Hypothalamus (tissue), 51 donors: Measurements from ENCODE around the gene ECHDC3.

Experiments
- DNase-seq, 51 donors: peaks; one replicate each; lab custom pipeline; 2025; lab: John Stamatoyannopoulos, UW

ECHDC3 gene

GRCh38 chr10:11743461-11744338 lies 1.5 kb downstream of the ECHDC3 start:
- no peak for DNase-seq

DNA sequence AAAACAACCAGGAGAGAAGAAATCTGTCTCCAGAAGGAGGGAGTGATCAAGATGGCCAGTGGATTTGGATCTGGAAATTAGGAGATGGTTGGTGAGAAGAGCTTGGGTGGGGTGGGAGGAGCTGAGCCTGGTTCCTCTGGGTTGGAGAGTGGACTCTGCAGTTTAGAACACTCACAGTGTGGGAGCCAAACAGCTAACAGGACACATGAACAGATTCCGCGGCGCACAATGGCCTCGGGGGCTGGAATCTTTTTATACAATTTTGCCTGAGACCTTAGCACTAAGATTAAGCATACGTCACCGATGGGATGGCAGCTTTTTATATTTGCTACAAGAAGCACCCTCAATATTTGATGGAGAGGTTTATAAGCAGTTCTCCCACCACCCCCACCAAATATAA lies 2.9 kb downstream of the ECHDC3 start:
- no peak for DNase-seq

DNA sequence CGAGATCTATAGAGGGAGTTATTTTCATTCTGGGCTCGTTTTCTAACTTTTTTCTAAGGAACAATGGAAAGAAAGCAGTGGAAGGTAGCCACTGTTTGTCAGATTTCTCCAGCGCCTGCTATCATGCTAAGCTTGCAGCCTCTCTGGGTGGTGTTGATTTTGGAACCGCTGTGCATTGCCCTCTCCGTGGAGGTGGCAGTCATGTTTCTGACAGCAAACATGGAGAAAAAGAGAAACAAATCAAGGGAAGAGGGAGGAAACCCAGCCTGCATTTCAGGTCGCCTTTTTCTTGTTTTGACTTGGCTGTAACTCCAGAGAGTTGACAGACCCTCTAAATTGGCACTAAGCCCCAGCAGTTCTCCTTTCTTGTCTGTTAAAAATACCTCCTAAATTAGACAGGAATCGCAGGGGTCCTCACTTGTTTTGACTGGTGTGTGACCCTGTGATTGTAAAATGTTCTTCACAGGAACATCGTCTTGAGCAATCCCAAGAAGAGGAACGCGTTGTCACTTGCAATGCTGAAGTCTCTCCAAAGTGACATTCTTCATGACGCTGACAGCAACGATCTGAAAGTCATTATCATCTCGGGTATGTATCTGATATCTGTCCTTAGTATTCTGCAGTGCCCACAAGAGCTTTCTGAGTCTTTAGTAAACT lies 4.8 kb downstream of the ECHDC3 start:
- DNase-seq, result peak in 1 of 51 donors; percentile 16

DNA sequence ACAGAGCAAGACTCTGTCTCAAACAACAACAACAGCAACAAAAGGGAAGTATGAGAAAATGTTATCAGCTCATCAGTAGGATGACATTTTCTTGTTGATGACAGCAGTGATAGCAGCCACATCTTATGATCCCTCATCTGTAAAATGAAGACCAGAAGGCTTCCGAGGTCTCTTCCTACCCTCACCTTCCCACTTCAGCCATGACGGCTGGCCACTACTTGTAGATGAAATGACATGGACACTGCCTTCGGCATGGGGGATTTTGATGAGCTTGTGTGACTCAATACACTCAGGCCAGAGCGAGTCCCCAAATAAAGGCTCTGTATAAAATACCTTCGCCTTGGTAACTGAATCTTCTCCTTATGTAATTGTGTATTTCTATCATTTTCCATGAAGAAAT lies 6.7 kb downstream of the ECHDC3 start:
- DNase-seq, result no peak

DNA sequence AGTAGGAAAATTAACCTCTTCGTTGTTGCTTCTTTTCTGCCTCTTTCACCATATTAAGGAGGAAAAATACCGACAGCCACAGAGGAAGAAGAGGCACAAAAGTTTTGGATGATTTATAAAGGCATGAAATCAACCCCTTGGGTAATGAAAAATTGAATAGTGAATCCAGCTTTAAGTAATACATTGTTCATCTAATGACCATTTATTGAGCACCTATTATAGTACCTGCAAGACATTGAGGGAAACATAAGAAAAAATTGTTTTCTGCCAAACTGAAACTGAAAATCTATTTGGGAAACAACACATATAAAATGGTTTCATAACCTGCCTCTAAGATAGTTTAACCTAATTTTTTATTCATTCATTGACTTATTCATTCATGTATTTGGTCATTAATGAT lies 8.2 kb downstream of the ECHDC3 start:
- no peak for DNase-seq

GRCh38 chr10:11754173-11754572 lies 12.0 kb downstream of the ECHDC3 start:
- no peak for DNase-seq

GRCh38 chr10:11754620-11755019 lies 12.4 kb downstream of the ECHDC3 start:
- DNase-seq, result no peak

- DNase-seq, result no peak
These were observed 13.5 kb downstream of the ECHDC3 start for GRCh38 chr10:11755512-11756263.

DNA sequence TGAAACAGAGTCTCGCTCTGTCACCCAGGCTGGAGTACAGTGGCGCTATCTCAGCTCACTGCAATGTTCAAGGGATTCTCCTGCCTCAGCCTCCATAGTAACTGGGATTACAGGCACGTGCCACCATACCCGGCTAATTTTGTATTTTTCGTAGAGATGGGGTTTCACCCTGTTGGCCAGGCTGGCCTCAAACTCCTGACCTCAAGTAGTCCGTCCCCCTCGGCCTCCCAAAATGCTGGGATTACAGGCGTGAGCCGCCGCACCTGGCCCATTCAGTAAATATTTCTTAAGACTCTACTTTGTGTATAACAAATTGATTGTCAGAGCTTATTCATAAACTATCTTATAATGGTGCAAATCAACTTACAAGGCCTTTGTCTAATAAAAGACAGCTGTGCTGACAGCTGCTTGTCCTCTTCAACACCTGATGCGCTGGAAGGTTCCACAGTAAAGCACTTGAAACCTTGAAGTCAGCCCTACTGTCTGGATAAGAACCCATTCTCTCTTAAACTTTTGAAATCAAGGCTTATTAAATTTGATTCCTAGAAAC lies 14.7 kb downstream of the ECHDC3 start:
- DNase-seq, result no peak

- DNase-seq, result peak in 5 of 51 donors; percentile 6 to 43 (median 16)
These were observed 15.3 kb downstream of the ECHDC3 start for GRCh38 chr10:11757454-11757820.

DNA sequence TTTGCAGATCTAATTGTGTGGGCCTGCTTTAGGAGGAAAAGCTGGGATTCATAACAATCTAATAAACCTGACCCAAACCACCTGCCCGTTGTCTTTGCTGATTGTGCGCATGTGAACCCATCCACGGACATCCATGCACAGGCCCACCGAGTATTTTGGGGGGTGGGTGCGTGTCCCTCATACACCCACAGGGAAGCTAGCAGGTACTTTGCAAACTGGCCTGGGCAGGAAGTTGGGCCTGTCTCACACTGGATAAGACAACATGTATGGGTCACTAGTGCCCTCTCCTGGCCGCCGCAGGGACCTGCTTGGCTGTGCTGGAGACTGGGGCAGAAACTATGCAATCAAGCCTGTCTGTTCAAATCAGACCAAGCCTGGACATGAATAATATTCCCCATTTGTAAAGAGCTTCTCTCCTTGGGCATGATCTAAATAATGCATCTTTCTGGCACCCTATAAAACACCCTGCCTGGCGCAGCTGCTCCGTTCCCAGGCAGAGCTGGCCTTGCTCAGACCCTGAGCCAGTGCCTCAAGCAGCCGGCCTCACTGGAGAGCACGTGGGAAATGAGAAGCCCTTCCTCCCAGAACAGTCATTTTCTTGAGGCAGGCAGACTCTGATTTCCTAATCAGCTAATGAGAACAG lies 15.8 kb downstream of the ECHDC3 start:
- DNase-seq, result peak; percentile 22 to 88 (median 64)

- DNase-seq, result no peak
These were observed 16.5 kb downstream of the ECHDC3 start for GRCh38 chr10:11758527-11759236.

DNA sequence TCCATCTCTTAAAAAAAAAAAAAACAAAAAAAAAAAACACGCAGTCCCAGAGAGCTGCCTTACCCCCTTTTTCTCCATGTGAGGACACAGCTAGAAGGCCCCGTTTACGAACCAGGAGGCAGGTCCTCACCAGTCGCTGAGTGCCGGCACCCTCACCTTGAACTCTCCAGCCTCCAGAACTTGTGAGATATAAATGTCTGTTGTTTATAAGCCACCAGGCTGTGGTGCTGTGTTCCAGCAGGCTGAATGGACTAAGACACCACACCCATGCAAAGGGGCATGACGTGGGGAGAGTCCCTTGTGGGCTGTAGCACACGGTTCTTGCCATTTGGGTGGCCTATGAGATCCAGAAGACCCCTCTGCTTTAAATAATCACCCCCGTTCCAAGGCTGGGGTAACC lies 17.2 kb downstream of the ECHDC3 start:
- DNase-seq, result no peak

- DNase-seq, result no peak
These were observed 18.0 kb downstream of the ECHDC3 start for GRCh38 chr10:11760151-11760550.

DNA sequence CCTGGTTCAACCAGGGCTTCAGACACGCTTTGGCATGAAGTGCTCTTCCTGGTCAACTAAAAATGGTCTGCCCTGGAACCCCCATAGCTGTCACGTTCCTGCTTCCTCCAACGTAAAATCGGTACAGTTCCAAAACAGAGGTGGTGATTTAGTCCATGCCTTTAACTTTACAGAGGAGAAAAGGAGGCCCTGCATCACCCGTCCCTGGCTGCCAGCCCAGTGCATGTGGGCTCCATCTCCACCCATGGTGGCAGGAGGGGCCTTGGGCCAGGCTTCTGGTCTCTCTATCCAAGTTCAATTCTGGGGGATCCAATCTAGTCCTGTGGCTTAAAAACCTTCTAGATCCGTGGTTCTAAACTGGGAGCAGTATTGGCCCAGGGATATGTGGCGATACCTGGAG lies 18.7 kb downstream of the ECHDC3 start:
- DNase-seq, result no peak

GRCh38 chr10:11761431-11761830 lies 19.2 kb downstream of the ECHDC3 start:
- no peak for DNase-seq

- no peak for DNase-seq
These were observed 20.7 kb downstream of the ECHDC3 start for GRCh38 chr10:11762706-11763500.

GRCh38 chr10:11763501-11763861 lies 21.3 kb downstream of the ECHDC3 start:
- DNase-seq, result no peak

DNA sequence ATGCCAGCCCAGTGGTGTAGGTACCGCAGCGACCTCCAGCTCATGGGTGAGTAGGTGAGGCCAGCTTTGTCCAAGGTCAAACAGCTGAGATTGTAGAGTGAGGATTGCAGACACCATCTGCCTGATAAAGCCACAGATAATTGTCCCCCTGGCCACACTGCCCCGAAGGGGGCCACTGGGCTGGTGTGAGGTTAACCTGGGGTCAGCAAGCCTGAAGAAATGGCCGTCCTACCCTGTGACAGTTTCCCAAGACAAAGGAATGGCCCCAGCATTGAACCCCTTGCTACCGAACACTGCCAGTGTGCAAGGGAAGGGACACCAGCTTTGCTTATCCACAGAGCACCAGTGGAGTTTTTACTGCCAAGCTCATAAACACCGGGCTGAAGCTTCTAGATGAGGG lies 23.0 kb downstream of the ECHDC3 start:
- DNase-seq, result no peak
